Activated CD4-positive, alpha-beta T cell treated with anti-CD3 and anti-CD28 coated beads, Interleukin-10, Interleukin-2, amounts not matched to agents 100 ng/mL and 50 ng/mL, durations not matched to agents 16 hours and 8 hours (primary cell): ENCODE measurements around the gene PSMD3.

Source experiments
- DNase-seq: peaks from one replicate; pipeline ENCODE4 v3.0.0-alpha.2; 2020

The PSMD3 gene

GRCh38 chr17:39962642-39963220 is 17.9 kb upstream of the PSMD3 start, which contains the start of gene GSDMA:
Gene GSDMA, plus strand, starts transcription at chr17:39963004. Its CDS starts 2,684 bp downstream, at chr17:39965688.
- no peak for DNase-seq

DNA sequence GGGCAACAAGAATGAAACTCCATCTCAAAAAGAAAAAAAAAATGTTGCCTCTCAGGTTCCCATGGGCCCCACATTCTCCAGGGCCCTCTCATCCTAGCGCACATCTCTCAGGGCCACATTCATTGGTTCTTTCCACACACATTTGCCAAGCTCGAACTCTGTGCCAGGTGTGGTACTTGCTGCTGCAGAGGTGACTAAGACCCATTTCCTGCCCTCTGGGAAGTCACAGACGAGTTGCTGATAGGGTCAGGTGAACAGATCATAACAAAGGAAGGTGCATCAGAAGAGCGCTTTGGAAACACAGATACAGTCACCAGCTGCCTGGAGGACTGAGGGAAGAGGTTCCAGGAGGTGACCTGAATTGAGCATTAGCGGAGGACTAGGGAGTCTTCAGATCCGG is 16.8 kb upstream of the PSMD3 start:
- peak; percentile 17 for DNase-seq

DNA sequence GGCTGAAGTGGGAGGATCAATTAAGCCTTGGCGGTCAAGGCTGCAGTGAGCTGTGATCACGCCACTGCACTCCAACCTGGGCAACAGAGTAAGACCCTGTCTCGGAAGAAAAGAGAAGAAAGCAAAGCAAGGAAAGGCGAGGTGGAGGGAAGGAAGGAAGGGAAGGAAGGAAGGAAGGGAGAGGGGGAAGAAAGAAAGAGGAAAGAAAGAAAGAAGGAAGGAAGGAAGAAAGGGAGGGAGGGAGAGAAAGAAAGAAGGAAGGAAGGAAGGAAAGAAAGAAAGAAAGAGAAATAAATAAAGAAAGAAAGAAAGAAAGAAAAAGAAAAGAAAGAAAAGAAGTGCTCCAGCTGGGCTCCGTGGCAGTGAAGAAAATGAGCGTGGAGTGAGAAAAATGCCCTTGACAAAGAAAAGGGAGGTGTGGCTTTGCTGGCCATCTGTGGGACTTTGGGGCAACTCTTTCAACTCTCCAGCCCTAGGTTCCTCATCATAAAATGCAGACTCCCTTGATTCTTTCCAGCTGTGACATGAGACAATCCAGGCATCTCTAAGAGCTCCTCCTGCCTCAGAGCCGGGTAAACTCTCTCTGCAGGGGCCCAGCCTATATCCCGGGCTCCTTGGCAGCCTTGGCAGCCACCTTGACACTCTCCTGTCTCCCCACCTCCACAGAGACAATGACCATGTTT is 15.4 kb upstream of the PSMD3 start:
- DNase-seq: no peak

DNA sequence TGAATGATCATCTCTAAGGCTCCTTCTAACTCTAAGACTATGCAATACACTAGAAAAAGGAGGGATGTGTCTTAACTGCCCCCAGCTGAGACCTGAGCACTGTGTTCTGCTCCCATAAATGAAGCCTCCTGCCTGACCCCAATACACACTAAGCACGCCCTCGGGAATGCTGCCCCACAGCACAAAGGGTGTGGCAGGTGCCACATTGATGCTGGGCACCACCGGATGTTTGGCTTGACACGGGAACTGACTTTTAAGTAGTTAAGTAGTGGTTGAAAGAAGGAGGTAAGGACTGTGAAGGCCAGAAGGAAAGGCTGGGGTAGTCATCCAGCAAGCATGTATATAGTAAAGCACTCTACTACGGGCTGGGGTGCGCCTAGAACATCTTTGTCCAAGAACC is 13.8 kb upstream of the PSMD3 start:
- no peak for DNase-seq

GRCh38 chr17:39968761-39969160 is 11.8 kb upstream of the PSMD3 start:
- no peak for DNase-seq

DNA sequence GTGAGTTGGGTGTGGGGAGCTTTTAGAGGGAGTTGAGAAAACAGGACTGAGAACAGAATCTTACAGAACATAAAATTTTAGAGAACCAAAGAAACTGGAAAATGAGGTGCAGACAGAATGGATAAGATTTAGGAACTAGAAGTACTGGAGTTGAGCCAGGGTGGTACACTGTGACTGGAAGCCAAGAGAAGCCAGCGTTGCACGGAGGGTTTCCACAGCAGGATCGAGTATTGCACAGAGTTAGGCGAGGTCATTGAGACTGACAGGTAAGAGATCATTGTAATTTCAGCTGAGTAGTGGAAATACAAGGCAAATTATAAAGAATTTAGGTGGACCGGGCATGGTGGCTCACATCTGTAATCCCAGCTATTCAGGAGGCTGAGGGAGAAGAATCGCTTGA is 11.2 kb upstream of the PSMD3 start:
- no peak for DNase-seq

DNA sequence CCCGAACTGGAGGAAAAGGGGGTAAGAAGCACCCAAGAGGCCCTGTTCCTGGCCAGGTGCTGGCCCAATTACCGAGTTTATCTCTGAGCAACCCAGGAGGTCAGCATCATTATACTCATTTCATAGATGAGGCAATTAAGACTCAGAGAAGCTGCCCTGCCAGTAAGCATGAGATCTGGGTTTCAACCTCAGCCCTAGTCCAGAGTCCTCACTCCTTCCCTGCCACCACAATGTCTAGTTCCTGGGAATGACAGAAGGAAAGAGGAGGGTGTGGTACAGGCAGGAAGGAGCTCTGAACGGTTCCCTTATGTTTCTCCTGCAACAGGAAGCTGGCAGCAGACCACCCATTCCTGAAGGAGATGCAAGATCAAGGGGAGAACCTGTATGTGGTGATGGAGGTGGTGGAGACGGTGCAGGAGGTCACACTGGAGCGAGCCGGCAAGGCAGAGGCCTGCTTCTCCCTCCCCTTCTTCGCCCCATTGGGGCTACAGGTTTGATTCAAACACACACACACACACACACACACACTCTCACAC is 10.4 kb upstream of the PSMD3 start:
- no peak for DNase-seq

GRCh38 chr17:39971076-39971603 is 9.5 kb upstream of the PSMD3 start:
- DNase-seq: no peak

- peak; percentile 16 for DNase-seq
Observed at GRCh38 chr17:39972271-39972670, 8.3 kb upstream of the PSMD3 start.

DNA sequence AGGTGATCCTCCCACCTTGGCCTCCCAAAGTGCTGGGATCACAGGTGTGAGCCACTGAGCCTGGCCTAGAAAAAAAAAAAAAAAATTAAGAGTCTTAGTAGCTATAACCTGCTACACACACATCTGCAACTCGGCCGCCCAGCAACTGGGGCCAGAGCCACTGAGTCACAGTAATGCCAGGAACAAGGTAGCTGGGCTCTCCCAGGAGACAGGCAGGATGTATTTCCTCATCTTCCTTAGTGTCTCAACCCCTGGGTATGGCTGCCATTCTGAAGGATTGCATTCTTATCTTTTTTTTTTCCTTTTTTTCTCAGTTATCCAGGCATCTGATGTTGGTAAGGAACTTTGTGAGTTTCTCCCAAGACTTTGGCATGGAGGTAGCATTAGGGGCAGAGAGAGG is 7.1 kb upstream of the PSMD3 start:
- no peak for DNase-seq

DNA sequence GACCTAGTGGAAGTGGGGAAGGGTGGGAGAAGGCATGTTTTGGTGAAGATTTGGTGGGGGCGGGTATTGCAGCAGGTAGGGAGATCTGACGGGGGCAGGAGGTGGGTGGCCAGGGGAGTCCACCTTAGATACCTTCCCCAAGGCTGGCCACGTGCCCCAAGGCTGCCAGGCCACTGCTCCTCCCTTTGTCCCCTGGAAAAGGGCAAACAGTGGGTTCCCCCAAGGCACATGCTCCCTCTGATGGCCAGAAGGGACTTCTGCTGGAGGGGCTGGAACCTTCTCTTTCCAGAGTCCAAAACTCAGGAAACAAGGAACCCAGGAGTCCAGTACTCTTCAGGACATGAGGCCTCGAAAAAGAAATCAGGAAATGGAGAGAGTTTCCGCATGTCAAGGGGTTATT is 6.2 kb upstream of the PSMD3 start:
- no peak for DNase-seq

GRCh38 chr17:39975801-39976200 is 4.8 kb upstream of the PSMD3 start:
- no peak for DNase-seq

GRCh38 chr17:39979016-39979670 is 1.5 kb upstream of the PSMD3 start:
- DNase-seq: no peak

DNA sequence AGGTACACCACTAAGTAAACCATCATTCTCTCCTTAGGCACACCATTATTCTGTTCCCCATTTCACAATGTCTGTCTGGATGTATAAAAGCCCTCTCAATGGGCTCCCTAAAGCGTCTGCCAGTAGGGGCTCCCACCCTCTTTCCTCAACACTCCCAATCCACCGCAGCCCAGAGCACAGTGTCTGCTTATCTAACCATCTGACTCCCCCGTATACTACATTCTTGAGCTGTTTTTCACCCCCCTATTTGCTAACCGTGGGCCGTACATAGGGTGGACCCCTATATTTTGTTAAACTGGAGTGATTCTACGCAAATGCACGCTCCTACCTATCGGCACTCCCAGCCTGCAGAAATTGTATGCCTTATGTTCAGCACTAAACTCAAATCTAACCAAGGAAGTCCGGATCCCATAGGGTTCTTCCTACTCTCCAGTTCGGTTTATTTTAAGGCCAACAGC is 685 bp upstream of the PSMD3 start:
- DNase-seq: peak; percentile 24

DNA sequence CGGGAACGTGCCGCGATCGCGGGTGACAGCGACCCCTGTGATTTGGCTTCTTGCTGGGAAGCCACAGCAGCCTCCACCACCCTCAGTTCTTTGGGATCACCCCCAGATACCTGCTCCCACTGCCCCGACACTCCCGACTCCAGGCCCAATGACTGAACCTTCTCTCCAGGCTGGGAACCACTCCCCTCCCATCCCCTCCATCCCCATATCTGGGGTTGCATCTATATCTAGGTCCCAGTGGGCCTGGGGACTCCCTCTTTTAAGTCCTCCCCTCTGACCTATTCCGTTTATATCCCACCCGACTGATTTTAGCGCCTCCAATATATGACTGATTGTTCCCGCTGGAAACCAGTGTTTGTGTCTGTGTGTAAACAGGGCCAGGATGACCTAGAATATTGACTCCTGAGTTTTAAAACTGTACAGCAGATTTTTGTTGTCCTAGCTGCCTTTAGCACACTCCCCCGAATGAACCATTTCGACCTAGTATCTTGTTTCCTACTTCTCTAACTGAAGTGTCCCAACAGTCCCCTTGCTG is 667 bp downstream of the PSMD3 start:
- DNase-seq: no peak

DNA sequence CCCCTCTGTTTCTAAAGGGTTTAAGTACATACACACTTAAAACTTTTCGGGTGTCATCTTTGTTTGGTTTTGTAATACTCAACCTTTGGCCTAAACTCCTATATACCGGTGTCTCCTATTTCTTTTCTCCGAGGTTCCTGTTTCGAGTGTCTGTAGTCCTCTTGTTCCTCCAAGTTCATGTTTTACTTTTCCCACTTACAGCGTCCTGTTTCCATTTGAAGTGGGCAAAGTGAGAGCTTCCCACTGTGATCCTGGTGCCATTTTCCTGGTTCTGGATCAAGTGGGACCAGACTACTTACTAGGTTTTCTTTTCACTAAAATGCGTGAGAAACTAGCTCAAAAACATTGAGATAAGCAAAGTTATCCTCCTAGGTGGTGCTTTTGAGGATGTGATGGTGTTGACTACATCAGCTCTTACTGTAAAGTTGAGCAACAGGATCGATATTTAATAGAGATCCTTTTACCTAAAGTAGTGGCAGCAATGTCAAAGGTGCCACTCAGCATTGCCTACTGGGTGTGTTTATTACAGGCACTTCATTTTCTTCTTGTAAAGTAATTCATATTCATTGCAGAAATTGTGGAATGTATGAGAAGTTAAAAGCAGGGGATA is 1.3 kb downstream of the PSMD3 start:
- no peak for DNase-seq

- peak; percentile 14 for DNase-seq
Observed at GRCh38 chr17:39988206-39988810, 7.7 kb downstream of the PSMD3 start.

GRCh38 chr17:39994448-39994847 is 13.8 kb downstream of the PSMD3 start:
- no peak for DNase-seq

- DNase-seq: no peak
Observed at GRCh38 chr17:39995438-39995837, 14.8 kb downstream of the PSMD3 start.

- no peak for DNase-seq
Observed at GRCh38 chr17:39996162-39996561, 15.6 kb downstream of the PSMD3 start.

DNA sequence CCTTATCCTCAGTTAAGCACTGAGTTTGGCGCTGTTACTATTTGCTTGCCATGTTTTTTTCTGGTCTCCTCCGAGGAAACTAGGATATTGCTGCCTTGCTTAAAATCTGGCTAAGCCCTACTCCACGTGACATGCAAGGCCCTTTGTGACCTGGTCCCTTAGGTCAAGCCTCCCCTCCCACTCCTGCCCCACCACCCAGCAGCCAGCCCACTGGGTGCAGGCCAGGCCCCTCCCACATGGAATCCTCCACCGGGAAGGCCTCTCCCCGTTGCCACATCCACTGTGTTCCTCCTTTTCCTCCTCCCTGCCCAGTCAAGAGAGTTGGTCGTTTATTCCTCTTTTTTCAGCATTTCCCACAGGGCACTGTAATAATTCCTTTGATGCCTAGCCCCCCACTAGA is 16.2 kb downstream of the PSMD3 start:
- no peak for DNase-seq

DNA sequence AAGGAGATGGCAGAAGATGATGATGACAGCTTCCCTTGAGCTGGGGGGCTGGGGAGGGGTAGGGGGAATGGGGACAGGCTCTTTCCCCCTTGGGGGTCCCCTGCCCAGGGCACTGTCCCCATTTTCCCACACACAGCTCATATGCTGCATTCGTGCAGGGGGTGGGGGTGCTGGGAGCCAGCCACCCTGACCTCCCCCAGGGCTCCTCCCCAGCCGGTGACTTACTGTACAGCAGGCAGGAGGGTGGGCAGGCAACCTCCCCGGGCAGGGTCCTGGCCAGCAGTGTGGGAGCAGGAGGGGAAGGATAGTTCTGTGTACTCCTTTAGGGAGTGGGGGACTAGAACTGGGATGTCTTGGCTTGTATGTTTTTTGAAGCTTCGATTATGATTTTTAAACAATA is 16.9 kb downstream of the PSMD3 start:
- DNase-seq: no peak

DNA sequence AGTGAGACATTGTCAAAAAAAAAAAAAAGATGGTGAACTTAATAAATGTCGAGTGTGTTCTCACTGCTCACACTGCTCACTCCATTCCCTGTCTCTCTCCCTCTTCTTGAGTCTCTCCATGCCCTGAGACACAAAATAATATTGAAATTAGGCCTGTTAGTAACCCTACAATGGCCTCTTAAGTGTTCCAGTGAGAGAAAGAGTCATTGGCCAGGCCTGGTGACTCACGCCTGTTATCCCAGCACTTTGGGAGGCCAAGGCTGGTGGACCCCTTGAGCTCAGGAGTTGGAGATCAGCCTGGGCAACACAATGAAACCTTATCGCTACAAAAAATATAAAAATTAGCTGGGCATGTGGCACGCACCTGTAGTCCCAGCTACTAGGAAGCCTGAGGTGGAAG is 18.5 kb downstream of the PSMD3 start:
- DNase-seq: no peak
